CD4-positive, alpha-beta T cell treated with Interleukin-15 for 4 hours (primary cell): ENCODE measurements around the gene DOK3.
A peak's percentile ranks its signal among the peaks of the same experiment; 100 is the strongest.

Experiments
- DNase-seq: peaks from one replicate; pipeline ENCODE4 v3.0.0-alpha.2; 2020; ENCODE audit warnings: low spot score

DOK3 gene

DNA sequence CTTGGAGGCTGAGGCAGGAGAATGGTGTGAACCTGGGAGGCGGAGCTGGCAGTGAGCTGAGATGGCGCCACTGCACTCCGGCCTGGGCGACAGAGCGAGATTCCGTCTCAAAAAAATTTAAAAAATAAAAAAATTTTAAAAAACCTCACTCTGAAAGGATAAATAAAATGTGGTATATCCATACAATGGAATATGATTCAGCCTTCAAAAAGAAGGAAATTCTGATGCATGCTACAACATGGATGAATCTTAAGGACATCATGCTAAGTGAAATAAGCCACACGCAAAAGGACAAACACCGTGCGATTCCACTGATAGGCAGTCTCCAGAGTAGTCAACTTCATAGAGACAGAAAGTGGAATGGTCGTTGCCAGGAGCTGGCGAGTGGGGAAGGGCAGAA, 44.6 kb downstream of the DOK3 start:
- no peak for DNase-seq

GRCh38 chr5:177462021-177462670, 47.5 kb downstream of the DOK3 start:
- DNase-seq, result no peak

- no peak for DNase-seq
Observed at GRCh38 chr5:177459819-177460628, 49.6 kb downstream of the DOK3 start.

- DNase-seq, result no peak
Observed at GRCh38 chr5:177459357-177459756, 50.3 kb downstream of the DOK3 start.

DNA sequence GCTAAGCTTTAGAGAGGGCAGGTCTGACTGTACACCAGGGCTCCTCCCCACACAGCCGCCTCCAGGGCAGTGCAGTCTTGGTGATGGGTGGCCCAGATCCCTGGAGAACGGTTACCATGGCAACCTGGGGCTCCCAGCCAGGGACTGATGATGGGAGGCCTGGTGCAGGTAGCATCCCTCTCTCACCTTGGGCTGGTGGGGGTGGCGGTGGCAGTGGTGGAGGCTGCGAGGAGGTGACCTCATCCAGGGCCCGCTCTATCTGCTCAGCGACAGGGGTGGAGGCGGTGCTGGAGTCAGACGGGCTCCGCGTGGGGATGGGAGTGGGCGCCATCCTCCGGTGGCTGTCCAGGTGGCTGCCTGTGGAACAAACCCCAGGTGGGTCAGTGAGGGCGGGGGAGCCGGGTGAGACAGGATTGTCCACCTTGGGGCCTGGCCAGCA, 50.7 kb downstream of the DOK3 start:
- no peak for DNase-seq

DNA sequence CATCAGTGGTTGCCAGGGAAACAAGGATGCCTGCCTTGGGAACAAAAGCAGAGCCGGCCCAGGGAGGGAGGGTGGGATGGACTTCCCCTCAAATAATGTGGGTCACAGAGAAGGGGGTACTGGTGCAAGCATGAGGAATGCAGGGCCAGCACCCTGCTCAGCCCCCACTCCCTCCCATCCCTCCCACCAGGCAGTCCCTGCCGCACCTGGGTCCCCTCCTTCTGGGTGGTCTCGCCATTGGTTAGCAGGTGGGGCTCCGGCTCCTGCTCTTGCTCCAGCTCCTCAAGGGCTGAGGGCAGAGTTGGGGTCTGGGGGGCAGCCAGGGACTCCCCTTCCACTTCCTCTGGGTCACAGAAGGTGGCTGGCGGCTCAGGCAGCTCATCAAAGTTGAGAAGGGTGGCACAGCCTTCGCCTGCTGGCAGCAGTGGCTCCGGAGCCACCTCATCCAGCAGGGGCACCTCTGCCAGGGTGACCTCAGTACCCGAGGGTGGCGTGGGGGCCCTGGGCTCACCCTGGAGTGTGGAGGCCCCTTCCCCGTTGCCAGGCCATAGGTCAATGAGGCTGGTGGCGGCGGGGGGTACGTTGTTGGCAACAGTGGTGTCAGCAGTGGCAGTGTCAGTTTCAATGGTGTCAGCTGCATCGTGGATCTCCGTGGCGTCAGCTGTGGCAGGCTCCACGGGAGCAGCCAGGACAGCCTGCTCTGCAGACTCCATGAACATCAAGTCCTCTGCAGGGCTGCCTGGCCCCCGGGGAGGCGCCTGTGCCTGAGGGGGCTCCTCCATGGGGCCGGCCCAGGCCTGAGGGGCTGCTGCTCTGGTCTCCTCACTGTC, 51.6 kb downstream of the DOK3 start:
- DNase-seq, result no peak

- peak; percentile 54 for DNase-seq
Observed at GRCh38 chr5:177456976-177457851, 52.4 kb downstream of the DOK3 start.

- DNase-seq, result no peak
Observed at GRCh38 chr5:177456591-177456964, 53.0 kb downstream of the DOK3 start.

- DNase-seq, result peak; percentile 93
Observed at GRCh38 chr5:177455661-177456590, 53.7 kb downstream of the DOK3 start.

DNA sequence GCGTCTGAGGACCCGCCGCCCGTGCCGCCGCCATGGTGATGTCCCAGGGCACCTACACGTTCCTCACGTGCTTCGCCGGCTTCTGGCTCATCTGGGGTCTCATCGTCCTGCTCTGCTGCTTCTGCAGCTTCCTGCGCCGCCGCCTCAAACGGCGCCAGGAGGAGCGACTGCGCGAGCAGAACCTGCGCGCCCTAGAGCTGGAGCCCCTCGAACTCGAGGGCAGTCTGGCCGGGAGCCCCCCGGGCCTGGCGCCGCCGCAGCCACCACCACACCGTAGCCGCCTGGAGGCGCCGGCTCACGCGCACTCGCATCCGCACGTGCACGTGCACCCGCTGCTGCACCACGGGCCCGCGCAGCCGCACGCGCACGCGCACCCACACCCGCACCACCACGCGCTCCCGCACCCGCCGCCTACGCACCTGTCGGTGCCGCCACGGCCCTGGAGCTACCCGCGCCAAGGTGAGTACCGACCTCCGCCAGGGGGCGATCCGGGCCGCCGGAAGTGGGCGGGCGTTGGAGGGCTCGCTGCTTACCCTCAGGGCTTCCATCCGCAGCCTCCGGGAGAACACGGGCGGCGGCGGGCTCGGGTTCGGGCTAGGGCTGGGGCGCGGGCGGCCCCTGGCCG, 54.5 kb downstream of the DOK3 start:
- peak; percentile 90 for DNase-seq

DNA sequence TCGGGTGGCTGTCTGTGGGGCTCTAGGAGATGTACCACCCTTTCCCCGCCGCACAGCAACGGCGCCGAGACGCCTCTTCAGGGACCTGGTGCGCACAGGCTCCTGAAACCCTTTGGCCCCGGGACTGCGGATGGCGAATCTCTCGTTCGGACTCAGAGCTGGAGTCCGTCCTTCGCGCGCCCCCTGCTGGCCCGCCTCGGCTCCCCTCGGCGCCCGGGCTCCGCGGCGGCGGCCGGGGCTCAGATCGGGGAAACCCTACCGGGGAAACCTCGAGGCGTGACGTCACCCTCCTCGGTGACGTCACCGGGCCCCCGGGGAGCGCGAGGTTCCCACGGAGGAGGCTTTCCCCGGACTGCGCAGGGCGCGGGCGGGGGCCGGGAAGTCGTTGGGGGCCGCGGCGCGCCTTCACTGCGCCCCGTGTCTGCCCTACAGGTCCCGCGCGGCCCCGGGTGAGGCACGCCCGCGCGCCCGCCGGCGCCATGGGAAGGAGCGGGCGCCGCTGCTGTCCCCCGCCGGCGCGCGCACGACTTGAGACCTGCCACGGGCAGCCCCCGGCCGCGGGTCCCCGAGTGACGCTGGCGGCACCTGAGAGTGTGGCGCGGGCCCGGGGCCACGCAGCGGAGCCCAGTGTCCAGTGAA, 55.1 kb downstream of the DOK3 start:
- DNase-seq, result peak; percentile 93

DNA sequence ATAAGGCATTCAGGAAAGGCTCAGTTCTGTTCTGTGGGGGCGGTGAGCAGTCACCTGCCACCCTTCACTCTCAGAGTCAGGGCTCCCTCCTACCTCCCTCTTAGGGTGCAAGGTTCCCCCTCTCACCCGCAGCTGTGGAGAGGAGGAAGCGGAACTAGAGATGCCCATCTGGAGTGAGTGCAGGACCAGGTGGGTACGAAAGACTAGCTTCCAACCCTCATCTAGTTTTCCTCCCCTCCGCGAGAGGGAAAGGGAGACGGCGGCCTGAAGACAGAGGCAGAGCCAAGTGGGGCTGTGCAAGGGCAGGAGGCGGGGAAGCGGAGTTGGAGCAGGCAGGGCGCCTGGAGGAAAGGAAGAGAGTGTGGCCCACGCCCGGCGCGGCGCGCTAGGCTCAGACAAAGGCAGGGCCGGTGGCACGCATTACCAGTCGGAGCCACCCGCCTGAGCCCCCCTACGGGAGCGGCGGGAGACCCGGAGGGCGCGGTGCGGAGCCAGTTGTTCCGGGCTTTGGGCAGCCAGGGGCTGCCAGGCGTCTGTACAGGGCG, 55.7 kb downstream of the DOK3 start:
- DNase-seq, result no peak

DNA sequence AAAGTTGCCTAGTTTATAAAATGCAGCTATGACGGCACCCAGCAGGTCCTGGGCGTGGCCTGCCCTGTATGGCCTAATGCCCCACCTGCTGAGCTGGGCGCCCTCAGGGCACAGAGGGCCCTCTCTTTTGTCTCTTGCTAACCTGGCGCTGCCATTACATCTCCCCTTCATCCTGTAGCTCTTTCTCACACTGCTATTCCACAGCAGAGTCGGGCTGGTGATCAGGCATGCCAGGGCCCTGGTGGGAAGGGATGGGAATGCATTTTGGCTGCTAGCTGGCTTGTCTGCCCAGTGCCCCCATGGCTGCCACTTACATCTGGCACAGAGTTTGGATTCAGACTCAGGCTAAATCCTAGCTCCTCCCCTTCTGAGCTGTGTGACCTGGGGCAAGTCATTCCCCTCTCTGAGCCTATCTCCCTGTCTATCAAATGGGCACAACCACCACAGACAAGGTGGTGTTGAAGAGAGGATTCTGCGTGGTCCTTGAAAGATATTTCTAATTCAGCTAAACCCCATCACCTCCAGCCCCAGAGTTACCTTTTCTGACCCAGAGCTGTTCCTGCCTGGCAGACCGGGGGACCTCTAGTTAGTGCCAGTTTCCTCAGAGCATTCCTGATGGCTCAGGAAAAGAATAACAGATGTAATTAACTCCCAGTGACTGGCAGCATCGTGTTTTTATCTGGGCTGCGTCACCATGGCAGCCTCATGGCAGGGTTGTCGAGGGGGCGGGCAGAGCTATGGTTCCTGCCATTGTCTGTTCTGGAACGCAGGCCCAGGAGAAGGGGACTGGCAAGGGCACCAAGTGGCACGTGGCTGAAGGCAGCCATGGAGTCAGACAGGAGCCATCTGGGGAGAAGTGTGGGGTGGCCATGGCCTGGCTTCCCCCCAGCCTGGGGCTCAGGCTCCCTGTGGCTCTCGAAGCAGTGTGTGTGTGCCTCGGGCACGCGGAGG, 56.7 kb downstream of the DOK3 start:
- no peak for DNase-seq
